ENCODE results near the gene MYLK3. TPM values are rescaled to one million over a fixed set of nuclear protein-coding genes. Genes with fewer than 3 reads are reported as not detected.

MYLK3 gene
- total RNA-seq, 2 experiments from 2014 or later: 0.97 to 2.3 TPM

GRCh38 chr16:46756772-46757171, 8.6 kb upstream of the MYLK3 start:
- no peaks in the 10 kb centered on the region for H3K9me2 ChIP-seq (ENCODE audit: insufficient read depth, low read length)
- H2AFZ ChIP-seq (ENCODE audit: low read length): no peak overlapping the region
- no peak overlapping the region for H3K4me3 ChIP-seq (ENCODE audit: low read depth, low read length, poor library complexity, severe bottlenecking)
- H3K36me3 ChIP-seq (ENCODE audit: insufficient read depth, low read length): no peaks in the 10 kb centered on the region
- H4K20me1 ChIP-seq (ENCODE audit: insufficient read depth, low read length): no peaks in the 10 kb centered on the region
- H3K4me1 ChIP-seq (ENCODE audit: insufficient read depth, low read length, poor library complexity, severe bottlenecking): no peaks in the 10 kb centered on the region
- ChIA-PET CTCF (ENCODE audit: unreplicated experiment) (no interaction called here), POLR2A (no interaction called here)
- no TSS peak for BruUV-seq (replicated peaks)
- no peak for TF ChIP-seq CTCF (conservative IDR thresholded peaks at IDR 0.05; ENCODE audit: low read length)
- no peak for TF ChIP-seq EZH2phosphoT487 (IDR thresholded peaks at IDR 0.05; ENCODE audit: borderline replicate concordance, low read depth, low read length)
- DNase-seq (ENCODE audit: low spot score): no peak
- H3K27ac ChIP-seq (ENCODE audit: low read depth, low read length, poor library complexity, severe bottlenecking): no peak overlapping the region
- no peak overlapping the region for H3K4me2 ChIP-seq (ENCODE audit: low read length)
- no peaks in the 10 kb centered on the region for H3K9me3 ChIP-seq (ENCODE audit: low read length)
- H3K79me2 ChIP-seq (ENCODE audit: insufficient read depth, low read depth, low read length): no peaks in the 10 kb centered on the region
- intact Hi-C loops (cut with micrococcal nuclease; ENCODE audit: unreplicated experiment): no loop called here

GRCh38 chr16:46753015-46753414, 4.9 kb upstream of the MYLK3 start:
- no peaks in the 10 kb centered on the region for H3K79me2 ChIP-seq (ENCODE audit: insufficient read depth, low read depth, low read length)
- H3K27ac ChIP-seq (ENCODE audit: low read depth, low read length, poor library complexity, severe bottlenecking): no peak overlapping the region
- no peaks in the 10 kb centered on the region for H3K36me3 ChIP-seq (ENCODE audit: insufficient read depth, low read length)
- no peak for TF ChIP-seq EZH2phosphoT487 (IDR thresholded peaks at IDR 0.05; ENCODE audit: borderline replicate concordance, low read depth, low read length)
- no peak for TF ChIP-seq CTCF (conservative IDR thresholded peaks at IDR 0.05; ENCODE audit: low read length)
- no TSS peak for BruUV-seq (replicated peaks)
- ChIA-PET POLR2A (interaction anchor here (1.3 kb wide), 1 partner anchor 9 kb away, joined by 6 read pairs; no protein-coding TSS in a partner anchor), CTCF (ENCODE audit: unreplicated experiment) (no interaction called here)
- DNase-seq (ENCODE audit: low spot score): no peak
- no peak overlapping the region for H2AFZ ChIP-seq (ENCODE audit: low read length)
- H3K4me1 ChIP-seq (ENCODE audit: insufficient read depth, low read length, poor library complexity, severe bottlenecking): peaks cover 5% of the 10 kb centered on the region
- no peaks in the 10 kb centered on the region for H3K9me3 ChIP-seq (ENCODE audit: low read length)
- H3K4me3 ChIP-seq (ENCODE audit: low read depth, low read length, poor library complexity, severe bottlenecking): no peak overlapping the region
- no peaks in the 10 kb centered on the region for H3K9me2 ChIP-seq (ENCODE audit: insufficient read depth, low read length)
- H3K4me2 ChIP-seq (ENCODE audit: low read length): no peak overlapping the region
- intact Hi-C loops (cut with micrococcal nuclease; ENCODE audit: unreplicated experiment): no loop called here
- no peaks in the 10 kb centered on the region for H4K20me1 ChIP-seq (ENCODE audit: insufficient read depth, low read length)

GRCh38 chr16:46751381-46751780, 3.2 kb upstream of the MYLK3 start:
- Histone ChIP-seq H2AFZ (ENCODE audit: low read length) (no peak overlapping the region), H3K4me3 (ENCODE audit: low read depth, low read length, poor library complexity, severe bottlenecking) (no peak overlapping the region), H3K4me2 (ENCODE audit: low read length) (no peak overlapping the region), H3K79me2 (ENCODE audit: insufficient read depth, low read depth, low read length) (no peaks in the 10 kb centered on the region), H3K36me3 (ENCODE audit: insufficient read depth, low read length) (no peaks in the 10 kb centered on the region), H3K27ac (ENCODE audit: low read depth, low read length, poor library complexity, severe bottlenecking) (no peak overlapping the region), H3K9me3 (ENCODE audit: low read length) (no peaks in the 10 kb centered on the region), H3K9me2 (ENCODE audit: insufficient read depth, low read length) (no peaks in the 10 kb centered on the region), H3K4me1 (ENCODE audit: insufficient read depth, low read length, poor library complexity, severe bottlenecking) (peaks cover 5% of the 10 kb centered on the region), H4K20me1 (ENCODE audit: insufficient read depth, low read length) (no peaks in the 10 kb centered on the region)
- POLR2A ChIA-PET: interaction anchor here (1.5 kb wide), 1 partner anchor 9 kb away, joined by 8 read pairs; no protein-coding TSS in a partner anchor
- CTCF ChIA-PET (ENCODE audit: unreplicated experiment): no interaction called here
- no TSS peak for BruUV-seq (replicated peaks)
- TF ChIP-seq EZH2phosphoT487 (IDR thresholded peaks at IDR 0.05; ENCODE audit: borderline replicate concordance, low read depth, low read length): no peak
- TF ChIP-seq CTCF (conservative IDR thresholded peaks at IDR 0.05; ENCODE audit: low read length): no peak
- DNase-seq (ENCODE audit: low spot score): no peak
- intact Hi-C loops (cut with micrococcal nuclease; ENCODE audit: unreplicated experiment): no loop called here
